Measurements from ENCODE around the gene SPATS2. TPM values are rescaled to one million over a fixed set of nuclear protein-coding genes. Genes with fewer than 3 reads are reported as not detected.

Gene SPATS2
- total RNA-seq, 4 donors from 2014 or later = 5.3 to 7.8 (median 6.7) TPM

GRCh38 chr12:49342914-49343731 is 24.1 kb upstream of the SPATS2 start:
- peaks cover 57 to 79% (median 63%) of the 10 kb centered on the region in 3 donors for H3K27me3 ChIP-seq
- TF ChIP-seq CTCF (IDR thresholded peaks at IDR 0.05 in 4 of 5, conservative IDR thresholded peaks at IDR 0.05 in 1 of 5) (no peak), POLR2A (IDR thresholded peaks at IDR 0.05) (no peak)
- intact Hi-C loops (cut with DNase I; ENCODE audit: low total_unique reads) = no loop called here
- ATAC-seq (no peak), DNase-seq (no peak)
- H3K27ac ChIP-seq = no peak overlapping the region
- H3K4me1 ChIP-seq = peaks cover 36 to 50% of the 10 kb centered on the region in 2 donors
- peak overlapping the region; percentile 40 to 60 (median 50) for H3K4me3 ChIP-seq
- in situ Hi-C loops (cut with MboI; ENCODE audit: low sequenced_read_pairs in 4 of 4) = no loop called here
- H3K9me3 ChIP-seq = no peaks in the 10 kb centered on the region
- H3K36me3 ChIP-seq = no peaks in the 10 kb centered on the region

- ATAC-seq = no peak
- H3K4me3 ChIP-seq = peak overlapping the region in 1 of 4 donors; percentile 44
- in situ Hi-C loops (cut with MboI; ENCODE audit: low sequenced_read_pairs in 4 of 4) = no loop called here
- H3K27me3 ChIP-seq = peaks cover 64 to 93% (median 72%) of the 10 kb centered on the region in 3 donors
- H3K4me1 ChIP-seq = peaks cover 36 to 53% of the 10 kb centered on the region in 2 donors
- intact Hi-C loops (cut with DNase I; ENCODE audit: low total_unique reads) = no loop called here
- TF ChIP-seq CTCF (IDR thresholded peaks at IDR 0.05 in 4 of 5, conservative IDR thresholded peaks at IDR 0.05 in 1 of 5) (no peak), POLR2A (IDR thresholded peaks at IDR 0.05) (no peak)
- H3K27ac ChIP-seq = no peak overlapping the region
- no peaks in the 10 kb centered on the region for H3K36me3 ChIP-seq
- no peak for DNase-seq
- H3K9me3 ChIP-seq = no peaks in the 10 kb centered on the region
Measured at GRCh38 chr12:49344486-49345050, 22.7 kb upstream of the SPATS2 start.

GRCh38 chr12:49345051-49345824 is 22.0 kb upstream of the SPATS2 start:
- H3K27me3 ChIP-seq = peaks cover 64 to 97% (median 73%) of the 10 kb centered on the region in 3 donors
- in situ Hi-C loops (cut with MboI; ENCODE audit: low sequenced_read_pairs in 4 of 4) (no loop called here), intact Hi-C loops (cut with DNase I; ENCODE audit: low total_unique reads) (no loop called here)
- TF ChIP-seq POLR2A (IDR thresholded peaks at IDR 0.05) = no peak
- TF ChIP-seq CTCF (IDR thresholded peaks at IDR 0.05 in 4 of 5, conservative IDR thresholded peaks at IDR 0.05 in 1 of 5) = no peak
- no peaks in the 10 kb centered on the region for H3K9me3 ChIP-seq
- no peaks in the 10 kb centered on the region for H3K36me3 ChIP-seq
- no peak overlapping the region for H3K27ac ChIP-seq
- no peak for DNase-seq
- ATAC-seq = no peak
- H3K4me1 ChIP-seq = peaks cover 36 to 53% of the 10 kb centered on the region in 2 donors
- H3K4me3 ChIP-seq = peak overlapping the region; percentile 36 to 65 (median 46)

GRCh38 chr12:49345825-49346658 is 21.2 kb upstream of the SPATS2 start:
- peaks cover 36 to 53% of the 10 kb centered on the region in 2 donors for H3K4me1 ChIP-seq
- no peak for TF ChIP-seq POLR2A (IDR thresholded peaks at IDR 0.05)
- TF ChIP-seq CTCF (IDR thresholded peaks at IDR 0.05 in 4 of 5, conservative IDR thresholded peaks at IDR 0.05 in 1 of 5) = no peak

More at GRCh38 chr12:49345825-49346658, 21.2 kb upstream of the SPATS2 start:
- no peak for ATAC-seq
- Histone ChIP-seq H3K27ac (no peak overlapping the region), H3K27me3 (peaks cover 69 to 91% (median 78%) of the 10 kb centered on the region in 3 donors), H3K9me3 (no peaks in the 10 kb centered on the region), H3K36me3 (no peaks in the 10 kb centered on the region), H3K4me3 (peak overlapping the region; percentile 36 to 65 (median 46))
- DNase-seq = no peak
- intact Hi-C loops (cut with DNase I; ENCODE audit: low total_unique reads) (no loop called here), in situ Hi-C loops (cut with MboI; ENCODE audit: low sequenced_read_pairs in 4 of 4) (no loop called here)
